ENCODE measurements around the gene ZNF655.

The ZNF655 gene

GRCh38 chr7:99558306-99559174 lies at the start of gene ZNF655:
TSS of gene ZNF655 (plus strand) at chr7:99558642. CDS start at chr7:99560560, 1,918 bp downstream.
- no peak for TF ChIP-seq CTCF (IDR thresholded peaks at IDR 0.05; ENCODE audit: low read depth, low read length)
- H3K36me3 ChIP-seq: peaks cover 74% of the 10 kb centered on the region
- H3K9me3 ChIP-seq (ENCODE audit: severe bottlenecking): no peaks in the 10 kb centered on the region
- DNase-seq: peak; percentile 96
- no peaks in the 10 kb centered on the region for H3K27me3 ChIP-seq (ENCODE audit: insufficient read depth, low read depth, severe bottlenecking)
- peak within 1 kb of the TSS; percentile 98 for H3K27ac ChIP-seq
- H3K4me3 ChIP-seq (ENCODE audit: low read depth, low read length): peak within 1 kb of the TSS; percentile 90

GRCh38 chr7:99514050-99514449 lies 44.4 kb upstream of the ZNF655 start:
- TF ChIP-seq CTCF (IDR thresholded peaks at IDR 0.05; ENCODE audit: low read depth, low read length): no peak
- Histone ChIP-seq H3K27me3 (ENCODE audit: insufficient read depth, low read depth, severe bottlenecking) (no peaks in the 10 kb centered on the region), H3K36me3 (peaks cover 49% of the 10 kb centered on the region), H3K9me3 (ENCODE audit: severe bottlenecking) (no peaks in the 10 kb centered on the region), H3K4me3 (ENCODE audit: low read depth, low read length) (no peak overlapping the region), H3K27ac (no peak overlapping the region)
- DNase-seq: no peak

DNA sequence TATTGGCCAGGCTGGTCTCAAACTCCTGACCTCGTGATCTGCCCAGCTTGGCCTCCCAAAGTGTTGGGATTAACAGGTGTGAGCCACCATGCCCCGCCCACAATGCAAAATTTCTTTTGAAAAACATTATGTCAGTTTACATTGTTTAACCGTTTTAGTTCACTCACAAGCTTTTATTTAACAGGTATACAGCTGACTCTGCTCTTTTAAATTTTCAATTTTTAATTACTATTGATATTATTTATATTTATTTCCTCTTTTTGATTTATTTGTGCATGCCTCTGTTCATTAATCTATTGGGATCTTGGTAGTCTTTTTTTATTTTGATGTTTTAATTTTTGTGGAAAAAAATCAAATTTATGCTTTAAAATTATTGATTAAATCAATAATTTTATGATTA lies 37.0 kb upstream of the ZNF655 start:
- Histone ChIP-seq H3K36me3 (peaks cover 32% of the 10 kb centered on the region), H3K9me3 (ENCODE audit: severe bottlenecking) (no peaks in the 10 kb centered on the region), H3K4me3 (ENCODE audit: low read depth, low read length) (no peak overlapping the region), H3K27me3 (ENCODE audit: insufficient read depth, low read depth, severe bottlenecking) (no peaks in the 10 kb centered on the region), H3K27ac (no peak overlapping the region)
- no peak for TF ChIP-seq CTCF (IDR thresholded peaks at IDR 0.05; ENCODE audit: low read depth, low read length)
- DNase-seq: no peak

DNA sequence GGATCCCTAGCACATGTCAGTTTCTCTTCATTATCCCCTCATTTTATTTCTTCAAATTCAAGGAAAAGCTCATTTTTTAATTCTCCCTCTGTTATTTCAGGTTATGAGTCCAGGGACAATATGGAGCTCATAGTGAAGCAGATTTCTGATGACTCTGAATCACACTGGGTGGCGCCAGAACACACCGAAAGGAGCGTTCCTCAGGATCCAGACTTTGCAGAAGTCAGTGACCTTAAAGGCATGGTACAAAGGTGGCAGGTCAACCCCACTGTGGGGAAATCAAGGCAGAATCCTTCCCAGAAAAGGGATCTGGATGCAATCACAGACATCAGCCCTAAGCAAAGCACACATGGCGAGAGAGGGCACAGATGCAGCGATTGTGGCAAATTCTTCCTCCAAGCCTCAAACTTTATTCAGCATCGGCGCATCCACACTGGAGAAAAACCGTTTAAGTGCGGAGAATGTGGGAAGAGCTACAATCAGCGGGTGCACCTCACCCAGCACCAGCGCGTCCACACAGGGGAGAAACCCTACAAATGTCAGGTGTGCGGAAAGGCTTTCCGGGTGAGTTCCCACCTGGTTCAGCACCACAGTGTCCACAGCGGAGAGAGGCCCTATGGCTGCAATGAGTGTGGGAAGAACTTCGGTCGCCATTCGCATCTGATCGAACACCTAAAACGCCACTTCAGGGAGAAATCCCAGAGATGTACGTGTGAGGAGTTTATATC lies 32.6 kb upstream of the ZNF655 start:
- peak; percentile 33 for DNase-seq

DNA sequence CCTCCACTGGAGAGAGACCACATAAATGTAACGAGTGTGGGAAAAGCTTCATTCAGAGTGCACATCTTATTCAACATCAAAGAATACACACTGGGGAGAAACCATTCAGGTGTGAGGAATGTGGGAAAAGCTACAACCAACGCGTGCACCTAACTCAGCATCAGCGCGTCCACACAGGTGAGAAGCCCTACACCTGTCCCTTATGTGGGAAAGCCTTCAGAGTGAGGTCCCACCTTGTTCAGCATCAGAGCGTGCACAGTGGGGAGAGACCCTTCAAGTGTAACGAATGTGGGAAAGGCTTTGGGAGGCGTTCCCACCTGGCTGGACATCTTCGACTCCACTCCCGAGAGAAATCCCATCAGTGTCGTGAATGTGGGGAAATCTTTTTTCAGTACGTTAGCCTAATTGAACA lies 27.1 kb upstream of the ZNF655 start:
- H3K36me3 ChIP-seq: peaks cover 60% of the 10 kb centered on the region
- no peak for DNase-seq
- H3K9me3 ChIP-seq (ENCODE audit: severe bottlenecking): peaks cover 11% of the 10 kb centered on the region
- no peak for TF ChIP-seq CTCF (IDR thresholded peaks at IDR 0.05; ENCODE audit: low read depth, low read length)
- no peak overlapping the region for H3K27ac ChIP-seq
- no peaks in the 10 kb centered on the region for H3K27me3 ChIP-seq (ENCODE audit: insufficient read depth, low read depth, severe bottlenecking)
- no peak overlapping the region for H3K4me3 ChIP-seq (ENCODE audit: low read depth, low read length)

More for the DNA sequence above, 32.6 kb upstream of the ZNF655 start:
- no peaks in the 10 kb centered on the region for H3K27me3 ChIP-seq (ENCODE audit: insufficient read depth, low read depth, severe bottlenecking)
- H3K27ac ChIP-seq: no peak overlapping the region
- H3K36me3 ChIP-seq: peaks cover 43% of the 10 kb centered on the region
- no peak overlapping the region for H3K4me3 ChIP-seq (ENCODE audit: low read depth, low read length)
- H3K9me3 ChIP-seq (ENCODE audit: severe bottlenecking): peaks cover 3% of the 10 kb centered on the region
- TF ChIP-seq CTCF (IDR thresholded peaks at IDR 0.05; ENCODE audit: low read depth, low read length): peak; percentile 55; the same call in 1 of the 2 replicates
